Gastroesophageal sphincter (tissue), 3 donors: Measurements from ENCODE around the gene CCL11.

Experiments
- CTCF ChIP-seq, 4 experiments: fragments of 200-600 bp in 2 of 4; fragments of 450-650 bp in 2 of 4; sonication (generic) in 1 of 4; IDR thresholded peaks; one replicate each; pipeline ENCODE4 v1.5.1; 2017 to 2019; ENCODE audit warnings: antibody characterized with exemption in 4 of 4, mild to moderate bottlenecking in 2 of 4, moderate library complexity in 2 of 4
- EP300 ChIP-seq: sonication (generic); formaldehyde crosslinking; IDR thresholded peaks from one replicate; pipeline ENCODE4 v1.6.1; 2017; ENCODE audit warnings: antibody characterized with exemption, mild to moderate bottlenecking

GRCh38 chr17:34255381-34255732 lies 30.2 kb upstream of the CCL11 start:
- no peak for TF ChIP-seq EP300
- no peak for TF ChIP-seq CTCF (IDR thresholded peaks at IDR 0.05)
